Kidney (tissue), 14 donors: ENCODE data around the gene FITM1. TPM values are rescaled to one million over a fixed set of nuclear protein-coding genes. Genes with fewer than 3 reads are reported as not detected.

Experiments used
- DNase-seq, 5 donors: peaks; one replicate each; pipeline ENCODE4 v3.0.0-alpha.2; 2013 to 2020
- FAIRE-seq: peaks from 2 replicates; lab custom pipeline; 2012; peaks lifted over from hg19 to GRCh38; lab: Jason Lieb, UNC
- H3K27ac ChIP-seq, 2 donors: one replicate each; pipeline ENCODE4 v1.7.0; 2013; ENCODE audit warnings: low read depth in 2 of 2, low read length in 2 of 2, inconsistent platforms in 1 of 2
- H3K27me3 ChIP-seq: one replicate; pipeline ENCODE4 v1.7.1; 2013; ENCODE audit warnings: low read length, inconsistent platforms; ENCODE audit not compliant: control insufficient read depth, insufficient read depth
- H3K36me3 ChIP-seq, 3 donors: one replicate each; pipeline versions ENCODE4 v1.7.0 to v1.7.1; 2013; ENCODE audit warnings: low read length in 3 of 3, control low read depth in 1 of 3, inconsistent platforms in 1 of 3; ENCODE audit not compliant: insufficient read depth in 3 of 3, control insufficient read depth in 2 of 3
- H3K4me1 ChIP-seq, 3 donors: one replicate each; pipeline versions ENCODE4 v1.7.0 to v1.7.1; 2013; ENCODE audit warnings: low read length in 3 of 3, inconsistent platforms in 1 of 3, low read depth in 1 of 3; ENCODE audit not compliant: control insufficient read depth in 2 of 3, insufficient read depth in 2 of 3
- H3K4me3 ChIP-seq, 3 donors: one replicate each; pipeline versions ENCODE4 v1.7.0 to v1.8.1; 2013; ENCODE audit warnings: low read length in 3 of 3, control low read depth in 1 of 3, inconsistent platforms in 1 of 3
- H3K9ac ChIP-seq, 3 donors: one replicate each; pipeline versions ENCODE4 v1.7.0 to v1.7.1; 2013; ENCODE audit warnings: low read length in 3 of 3, control low read depth in 1 of 3, inconsistent platforms in 1 of 3
- H3K9me3 ChIP-seq, 3 donors: one replicate each; pipeline versions ENCODE4 v1.7.0 to v1.7.1; 2013; ENCODE audit warnings: low read length in 3 of 3, control low read depth in 1 of 3, inconsistent platforms in 1 of 3; ENCODE audit not compliant: control insufficient read depth in 2 of 3, insufficient read depth in 1 of 3
- intact Hi-C: fragments of 100-400 bp; cut with DNase I; formaldehyde crosslinking; loops from one replicate; pipeline ENCODE4 v1.11.1; 2022
- polyA plus RNA-seq: library from polyadenylated mRNA; stranded (reverse); fragments of 350-450 nt; fragmentation: Illumina TruSeq; extraction: RNeasy Lipid Tissue Mini Kit (QIAGEN cat#74804); gene quantifications from one replicate; pipeline ENCODE4 v1.2.3, GENCODE V29; 2014; ENCODE audit warnings: low read depth, low replicate concordance; ENCODE audit not compliant: insufficient read depth
- total RNA-seq: library from RNA; stranded (reverse); fragmentation: NEBNext Ultra II Directional; extraction: Animal tissue kit (Norgen Biotek cat#: 25700); gene quantifications from one replicate; pipeline ENCODE4 v1.2.1, GENCODE V29; 2021
- TF ChIP-seq, protein P1 (sequence below): IDR thresholded peaks from 3 replicates; pipeline ENCODE4 v1.5.1; 2012; ENCODE audit warnings: mild to moderate bottlenecking, moderate library complexity, borderline replicate concordance; ENCODE audit not compliant: insufficient read depth; ENCODE audit errors: extremely low read depth
- donor health status: control.
- donor health status: control.
- donor health status: control.
- donor health status: control.
- donor health status: control.
- donor health status: DM: yes; HTN: yes; CAD: no.
- donor health status: Normal renal cell carcinoma (clear cell type).

Gene FITM1
- total and polyA plus RNA-seq, 2 donors from 2014 or later: 1.2 to 1.3 TPM

DNA sequence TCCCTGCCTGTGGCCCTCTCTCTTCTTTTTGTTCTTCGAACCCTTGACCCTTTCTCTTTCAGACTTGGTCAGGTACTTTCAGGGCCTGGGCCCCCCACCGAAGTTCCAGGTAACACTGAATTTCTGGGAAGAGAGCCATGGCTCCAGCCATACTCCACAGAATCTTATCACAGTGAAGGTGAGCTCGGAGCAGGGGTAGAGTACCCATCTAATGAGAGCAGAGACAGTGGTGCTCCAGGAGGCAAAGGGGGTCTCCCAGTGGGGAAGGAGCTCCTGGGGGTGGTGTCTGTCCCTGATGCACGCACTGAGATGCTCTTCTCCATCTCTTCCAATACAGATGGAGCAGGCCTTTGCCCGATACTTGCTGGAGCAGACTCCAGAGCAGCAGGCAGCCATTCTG lies 35.3 kb downstream of the FITM1 start:
- Histone ChIP-seq H3K27me3 (no peaks in the 10 kb centered on the region), H3K36me3 (peaks cover 5 to 45% (median 30%) of the 10 kb centered on the region in 3 donors), H3K4me1 (peaks cover 0 to 16% (median 9%) of the 10 kb centered on the region in 3 donors), H3K4me3 (no peak overlapping the region), H3K27ac (no peak overlapping the region), H3K9ac (no peak overlapping the region), H3K9me3 (no peaks in the 10 kb centered on the region)
- peak in 1 of 5 donors; percentile 10 for DNase-seq
- no peak for FAIRE-seq
- TF ChIP-seq, protein P1, sequence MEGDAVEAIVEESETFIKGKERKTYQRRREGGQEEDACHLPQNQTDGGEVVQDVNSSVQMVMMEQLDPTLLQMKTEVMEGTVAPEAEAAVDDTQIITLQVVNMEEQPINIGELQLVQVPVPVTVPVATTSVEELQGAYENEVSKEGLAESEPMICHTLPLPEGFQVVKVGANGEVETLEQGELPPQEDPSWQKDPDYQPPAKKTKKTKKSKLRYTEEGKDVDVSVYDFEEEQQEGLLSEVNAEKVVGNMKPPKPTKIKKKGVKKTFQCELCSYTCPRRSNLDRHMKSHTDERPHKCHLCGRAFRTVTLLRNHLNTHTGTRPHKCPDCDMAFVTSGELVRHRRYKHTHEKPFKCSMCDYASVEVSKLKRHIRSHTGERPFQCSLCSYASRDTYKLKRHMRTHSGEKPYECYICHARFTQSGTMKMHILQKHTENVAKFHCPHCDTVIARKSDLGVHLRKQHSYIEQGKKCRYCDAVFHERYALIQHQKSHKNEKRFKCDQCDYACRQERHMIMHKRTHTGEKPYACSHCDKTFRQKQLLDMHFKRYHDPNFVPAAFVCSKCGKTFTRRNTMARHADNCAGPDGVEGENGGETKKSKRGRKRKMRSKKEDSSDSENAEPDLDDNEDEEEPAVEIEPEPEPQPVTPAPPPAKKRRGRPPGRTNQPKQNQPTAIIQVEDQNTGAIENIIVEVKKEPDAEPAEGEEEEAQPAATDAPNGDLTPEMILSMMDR: no peak
- intact Hi-C loops: no loop called here

DNA sequence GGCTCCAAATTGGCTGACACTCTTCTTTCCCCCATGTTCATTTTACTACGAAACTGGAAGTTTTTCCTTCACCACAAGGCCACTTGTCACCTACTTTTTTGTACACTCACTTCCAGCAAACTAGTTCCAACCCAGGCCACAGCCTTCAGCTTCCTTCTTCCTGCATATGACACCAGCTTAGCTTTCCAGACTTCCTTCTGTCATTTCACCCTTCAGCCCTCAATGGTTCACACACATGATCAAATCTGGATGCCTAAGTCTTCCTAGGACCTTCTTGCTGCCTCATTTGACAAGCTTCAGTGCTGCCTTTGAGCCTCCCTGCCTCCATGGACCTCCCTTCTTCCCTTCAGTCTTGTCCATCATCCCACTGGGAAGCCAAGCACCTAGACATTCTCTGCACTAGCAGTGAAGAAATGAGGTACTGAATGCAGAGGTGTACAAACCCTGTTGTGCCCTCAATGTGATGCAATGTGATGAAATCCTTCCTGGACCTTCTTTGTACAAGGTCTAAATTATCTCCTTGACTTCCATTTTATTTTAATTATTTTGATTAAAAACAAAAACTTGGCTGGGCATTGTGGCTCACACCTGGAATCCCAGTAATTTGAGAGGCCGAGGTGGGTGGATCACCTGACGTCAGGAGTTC lies 37.1 kb downstream of the FITM1 start:
- Histone ChIP-seq H3K9me3 (no peaks in the 10 kb centered on the region), H3K9ac (no peak overlapping the region), H3K4me3 (no peak overlapping the region), H3K36me3 (peaks cover 5 to 44% (median 30%) of the 10 kb centered on the region in 3 donors), H3K27me3 (no peaks in the 10 kb centered on the region), H3K4me1 (peaks cover 0 to 12% (median 0%) of the 10 kb centered on the region in 3 donors), H3K27ac (no peak overlapping the region)
- TF ChIP-seq, protein P1: no peak
- FAIRE-seq (no peak), DNase-seq (no peak)
- intact Hi-C loops: no loop called here

DNA sequence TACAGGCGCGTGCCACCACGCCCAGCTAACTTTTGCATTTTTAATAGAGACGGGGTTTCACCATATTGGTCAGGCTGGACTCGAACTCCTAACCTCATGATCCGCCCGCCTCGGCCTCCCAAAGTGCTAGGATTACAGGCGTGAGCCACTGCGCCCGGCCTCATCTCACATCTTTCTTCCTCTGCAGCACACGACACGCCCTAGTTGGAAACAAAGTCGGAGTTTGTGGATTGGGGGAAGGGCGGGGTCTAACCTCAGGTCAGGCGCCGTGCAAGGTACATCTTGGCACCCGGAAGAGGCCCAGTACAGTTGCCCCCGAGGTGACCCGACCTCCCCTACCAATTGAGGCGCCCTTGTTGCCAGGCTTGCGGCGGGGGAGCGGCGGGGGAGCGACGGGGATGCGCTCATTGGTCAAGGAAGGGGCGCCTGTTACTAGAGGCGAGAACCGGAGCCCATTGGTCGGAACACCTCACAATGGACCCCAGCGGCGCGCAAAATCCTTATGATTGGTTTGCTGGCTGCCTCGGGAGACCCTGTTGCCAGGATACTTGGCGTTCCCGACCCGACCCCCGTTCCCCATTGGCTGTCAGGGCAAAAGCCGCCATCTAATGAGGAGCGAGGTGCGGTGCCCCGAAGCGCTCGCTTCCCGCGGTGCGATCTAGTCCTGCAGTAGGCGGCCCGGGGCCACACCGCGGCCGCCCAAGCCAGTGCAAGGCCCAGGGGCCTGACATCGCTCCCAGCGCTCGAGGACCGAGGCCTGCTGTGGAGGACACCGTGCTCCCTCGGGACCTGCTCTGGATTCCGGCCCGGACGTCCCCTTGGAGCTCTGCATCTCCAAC lies 41.2 kb downstream of the FITM1 start, which contains the start of gene REC8:
TSS of gene REC8 (plus strand) at position 659 of the 839 bp plus-strand sequence. CDS start 473 bp downstream, outside the sequence.
- TF ChIP-seq, protein P1: no peak
- H3K36me3 ChIP-seq: peaks cover 0 to 6% (median 4%) of the 10 kb centered on the region in 3 donors
- intact Hi-C loops: no loop called here

More for the DNA sequence above, 41.2 kb downstream of the FITM1 start, which contains the start of gene REC8:
- FAIRE-seq (no peak), DNase-seq (peak; percentile 95 to 99 (median 99))
- Histone ChIP-seq H3K27me3 (no peaks in the 10 kb centered on the region), H3K9ac (peak within 1 kb of the TSS in 2 of 3 donors; percentile 15 to 48), H3K9me3 (no peaks in the 10 kb centered on the region), H3K4me3 (peak within 1 kb of the TSS; percentile 44 to 69 (median 48)), H3K4me1 (peaks cover 0 to 3% (median 0%) of the 10 kb centered on the region in 3 donors), H3K27ac (peak within 1 kb of the TSS; percentile 11 to 28)
